T-helper 1 cell treated with Interleukin-12 subunit alpha and Interleukin-12 subunit beta and Interleukin-4 antibody, amounts not matched to agents 30 μg/mL and 1 μg/mL, for 36 hours (primary cell): ENCODE data around the gene KIAA1549.
"Not testable (repeated sequence)": the region's sequence is repeated elsewhere in the genome, so short reads cannot be mapped to it uniquely, and the experiment has no call there.

Experiments used
- H3K27ac Mint-ChIP-seq: one replicate; pipeline ENCODE4 v1.8.0; 2021; ENCODE audit warnings: mild to moderate bottlenecking, mixed read lengths
- H3K27me3 Mint-ChIP-seq: one replicate; pipeline ENCODE4 v1.8.0; 2021; ENCODE audit warnings: low read depth, mixed read lengths
- H3K36me3 Mint-ChIP-seq: one replicate; pipeline ENCODE4 v1.8.0; 2021; ENCODE audit warnings: low read depth, mixed read lengths
- H3K4me1 Mint-ChIP-seq: one replicate; pipeline ENCODE4 v1.8.0; 2021; ENCODE audit warnings: low read depth, mixed read lengths
- H3K4me3 Mint-ChIP-seq: one replicate; pipeline ENCODE4 v1.8.0; 2021; ENCODE audit warnings: mild to moderate bottlenecking, moderate library complexity, mixed read lengths
- H3K9me3 Mint-ChIP-seq: one replicate; pipeline ENCODE4 v1.8.0; 2021; ENCODE audit warnings: mixed read lengths

The KIAA1549 gene

DNA sequence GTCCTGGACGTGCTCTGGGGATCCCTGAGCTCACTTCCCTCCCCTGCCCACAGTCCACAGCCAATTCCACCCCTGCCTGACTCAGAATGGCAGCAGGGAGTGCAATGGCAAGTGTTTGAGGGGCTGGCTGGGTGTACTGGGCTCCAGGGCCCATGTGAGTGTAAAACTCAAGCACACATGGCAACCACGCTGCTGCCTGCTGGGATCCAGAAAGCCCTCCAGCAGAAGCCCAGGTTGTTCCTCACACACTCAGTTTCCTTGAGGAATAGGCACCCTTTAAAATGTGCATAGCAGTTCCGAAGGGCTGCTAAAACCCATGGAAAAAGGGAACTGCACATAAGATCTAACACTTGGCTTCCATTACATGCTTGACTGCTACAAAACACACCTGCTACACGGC is 171.8 kb downstream of the KIAA1549 start:
- Mint-ChIP-seq H3K9me3 (peaks cover 5% of the 10 kb centered on the region), H3K4me1 (peaks cover 16% of the 10 kb centered on the region), H3K4me3 (no peak overlapping the region), H3K27ac (no peak overlapping the region), H3K27me3 (peaks cover 4% of the 10 kb centered on the region), H3K36me3 (peaks cover 8% of the 10 kb centered on the region)

DNA sequence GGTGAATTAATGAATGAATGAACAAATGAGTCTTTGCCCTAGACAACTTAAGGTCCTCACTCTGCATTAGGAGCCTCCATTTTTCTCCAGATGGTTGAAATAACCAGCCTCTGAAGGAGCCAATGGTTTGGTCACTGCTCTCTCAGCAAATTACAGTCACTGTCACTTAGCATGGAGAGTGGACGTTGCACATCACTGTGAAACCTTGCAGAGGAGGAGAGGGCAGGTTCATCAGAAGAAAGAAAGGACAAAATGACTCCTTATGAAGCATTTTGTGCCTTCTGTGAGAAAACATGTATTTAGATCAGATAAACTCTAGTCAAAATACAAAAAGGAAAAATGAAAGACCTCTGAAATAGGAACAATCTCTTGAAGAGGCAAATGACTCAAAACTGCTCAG is 176.6 kb downstream of the KIAA1549 start:
- Mint-ChIP-seq H3K4me1 (peaks cover 5% of the 10 kb centered on the region), H3K9me3 (peaks cover 5% of the 10 kb centered on the region), H3K36me3 (peaks cover 8% of the 10 kb centered on the region), H3K27ac (no peak overlapping the region), H3K27me3 (no peaks in the 10 kb centered on the region), H3K4me3 (no peak overlapping the region)

- Mint-ChIP-seq H3K9me3 (no peaks in the 10 kb centered on the region), H3K36me3 (peaks cover 3% of the 10 kb centered on the region), H3K27me3 (peaks cover 4% of the 10 kb centered on the region), H3K4me3 (no peak overlapping the region), H3K4me1 (peaks cover 15% of the 10 kb centered on the region), H3K27ac (no peak overlapping the region)
Measured at GRCh38 chr7:138802706-138803105, 178.5 kb downstream of the KIAA1549 start.

GRCh38 chr7:138801256-138801655 is 179.9 kb downstream of the KIAA1549 start:
- Mint-ChIP-seq H3K36me3 (peaks cover 6% of the 10 kb centered on the region), H3K27me3 (peaks cover 4% of the 10 kb centered on the region)

DNA sequence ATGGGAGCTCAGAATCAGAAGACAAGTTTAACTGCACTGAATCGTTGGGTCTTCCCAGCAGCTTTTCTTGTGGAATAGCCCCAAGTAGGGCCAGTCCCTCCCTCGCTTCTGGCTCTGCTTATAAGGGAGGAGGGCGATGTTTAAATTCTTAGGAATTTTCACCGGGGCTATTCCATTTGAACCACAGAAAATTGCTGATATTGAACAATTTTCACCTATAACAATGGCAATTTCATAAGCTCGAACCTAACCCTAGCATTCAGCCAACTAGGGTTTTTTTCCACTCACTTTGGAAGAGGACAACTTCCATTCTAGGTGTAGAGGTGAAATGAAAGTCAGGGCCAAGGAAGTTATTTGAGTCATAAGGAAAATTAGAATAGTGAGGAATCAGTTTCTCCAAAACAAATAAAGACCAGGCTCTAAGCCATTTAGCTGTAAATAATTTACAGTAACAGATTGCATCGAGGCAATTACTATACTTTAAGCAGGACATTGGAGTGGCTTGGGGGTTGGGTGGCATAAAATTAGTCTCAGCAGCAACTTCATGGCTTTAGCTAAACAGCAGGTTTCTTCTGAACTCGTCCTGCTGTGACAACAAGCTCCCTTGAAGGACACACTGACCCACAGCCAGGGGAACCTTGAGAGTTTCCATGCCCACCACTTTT is 181.7 kb downstream of the KIAA1549 start:
- H3K27me3 Mint-ChIP-seq: peaks cover 4% of the 10 kb centered on the region

More at GRCh38 chr7:138801256-138801655, 179.9 kb downstream of the KIAA1549 start:
- no peaks in the 10 kb centered on the region for H3K9me3 Mint-ChIP-seq
- H3K4me3 Mint-ChIP-seq: no peak overlapping the region
- H3K4me1 Mint-ChIP-seq: peaks cover 26% of the 10 kb centered on the region
- H3K27ac Mint-ChIP-seq: no peak overlapping the region

GRCh38 chr7:138798836-138799235 is 182.4 kb downstream of the KIAA1549 start:
- Mint-ChIP-seq H3K9me3 (no peaks in the 10 kb centered on the region), H3K4me3 (peak overlapping the region; percentile 52), H3K36me3 (peaks cover 4% of the 10 kb centered on the region), H3K27me3 (peaks cover 4% of the 10 kb centered on the region), H3K27ac (no peak overlapping the region), H3K4me1 (peaks cover 27% of the 10 kb centered on the region)

More for the DNA sequence above, 181.7 kb downstream of the KIAA1549 start:
- Mint-ChIP-seq H3K27ac (no peak overlapping the region), H3K4me1 (peaks cover 25% of the 10 kb centered on the region), H3K36me3 (peaks cover 4% of the 10 kb centered on the region), H3K9me3 (no peaks in the 10 kb centered on the region), H3K4me3 (no peak overlapping the region)

DNA sequence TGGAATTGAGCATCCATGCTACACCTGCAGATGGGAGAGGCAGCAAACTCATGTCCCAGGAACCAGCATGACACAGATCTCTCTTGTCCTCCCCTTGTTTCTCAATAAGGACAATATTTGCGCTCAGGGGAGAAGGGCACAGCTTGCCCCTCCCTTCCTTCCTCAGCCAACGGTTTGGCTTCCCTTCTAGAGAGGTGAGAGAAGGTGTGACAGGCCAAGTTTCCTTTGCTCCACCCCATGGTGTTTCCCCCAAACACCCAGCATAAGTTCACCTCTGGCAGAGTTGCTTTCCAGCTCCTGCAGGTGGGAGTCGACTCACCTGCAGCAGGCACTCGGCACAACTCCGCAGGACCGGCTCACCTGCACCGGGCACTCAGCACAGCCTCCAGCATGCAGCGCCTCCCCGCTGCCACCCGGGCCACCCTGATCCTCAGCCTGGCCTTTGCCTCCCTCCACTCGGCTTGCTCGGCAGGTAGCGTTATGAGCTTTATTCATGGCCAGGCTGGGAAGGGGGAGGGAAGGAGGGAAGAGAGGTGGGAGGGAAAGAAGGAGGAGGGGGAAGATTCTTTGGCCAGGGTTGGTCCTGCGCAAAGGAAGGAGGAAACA is 183.4 kb downstream of the KIAA1549 start, which contains the start of the genes ATP6V0A4 and TMEM213:
Gene ATP6V0A4, minus strand, starts transcription at position 482 of the 606 bp plus-strand sequence. CDS start 26,949 bp downstream, outside the sequence.
Gene TMEM213, plus strand, starts transcription at position 280 of the 606 bp plus-strand sequence. Its CDS starts 111 bp downstream, at position 391.
- Mint-ChIP-seq H3K4me1 (peaks cover 27% of the 10 kb centered on the region), H3K9me3 (no peaks in the 10 kb centered on the region), H3K27me3 (peaks cover 4% of the 10 kb centered on the region), H3K27ac (peak within 1 kb of the TSS; percentile 13), H3K36me3 (peaks cover 4% of the 10 kb centered on the region), H3K4me3 (peak within 1 kb of the TSS; percentile 52)

GRCh38 chr7:138797046-138797445 is 184.1 kb downstream of the KIAA1549 start:
- H3K9me3 Mint-ChIP-seq, H3K4me3 Mint-ChIP-seq, H3K27me3 Mint-ChIP-seq, H3K36me3 Mint-ChIP-seq, H3K27ac Mint-ChIP-seq: not testable (repeated sequence)
- peaks cover 27% of the 10 kb centered on the region for H3K4me1 Mint-ChIP-seq

DNA sequence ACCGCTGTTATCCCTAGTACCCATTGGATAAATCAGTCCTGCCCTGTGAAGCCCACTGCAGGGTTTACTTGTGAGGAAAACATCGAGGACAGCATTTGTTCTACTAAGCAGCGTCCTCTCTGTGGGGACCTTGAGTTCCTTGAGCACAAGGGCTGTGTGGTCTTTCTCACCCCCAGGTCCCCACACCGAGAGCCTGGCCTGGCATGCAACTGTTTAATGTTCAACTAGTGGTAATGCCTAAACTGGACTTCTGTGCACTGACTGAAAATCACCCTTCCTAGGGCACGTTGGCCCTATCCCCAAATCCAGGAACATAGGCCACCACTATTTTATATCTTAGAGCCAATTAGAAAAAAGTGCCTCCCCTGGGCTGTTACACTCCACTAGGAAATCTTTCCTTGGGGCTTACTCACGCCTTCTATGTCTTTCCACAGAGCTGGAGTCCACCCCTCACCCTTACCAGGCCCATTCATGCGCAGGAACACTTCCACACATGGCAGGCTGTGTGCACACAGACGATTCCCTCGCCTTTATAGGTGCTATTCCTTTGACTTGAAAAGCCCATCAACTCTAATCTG is 185.1 kb downstream of the KIAA1549 start:
- no peak overlapping the region for H3K4me3 Mint-ChIP-seq
- H3K27ac Mint-ChIP-seq: no peak overlapping the region
- H3K36me3 Mint-ChIP-seq: peaks cover 4% of the 10 kb centered on the region
- peaks cover 7% of the 10 kb centered on the region for H3K27me3 Mint-ChIP-seq
- H3K9me3 Mint-ChIP-seq: no peaks in the 10 kb centered on the region
- H3K4me1 Mint-ChIP-seq: peaks cover 27% of the 10 kb centered on the region

DNA sequence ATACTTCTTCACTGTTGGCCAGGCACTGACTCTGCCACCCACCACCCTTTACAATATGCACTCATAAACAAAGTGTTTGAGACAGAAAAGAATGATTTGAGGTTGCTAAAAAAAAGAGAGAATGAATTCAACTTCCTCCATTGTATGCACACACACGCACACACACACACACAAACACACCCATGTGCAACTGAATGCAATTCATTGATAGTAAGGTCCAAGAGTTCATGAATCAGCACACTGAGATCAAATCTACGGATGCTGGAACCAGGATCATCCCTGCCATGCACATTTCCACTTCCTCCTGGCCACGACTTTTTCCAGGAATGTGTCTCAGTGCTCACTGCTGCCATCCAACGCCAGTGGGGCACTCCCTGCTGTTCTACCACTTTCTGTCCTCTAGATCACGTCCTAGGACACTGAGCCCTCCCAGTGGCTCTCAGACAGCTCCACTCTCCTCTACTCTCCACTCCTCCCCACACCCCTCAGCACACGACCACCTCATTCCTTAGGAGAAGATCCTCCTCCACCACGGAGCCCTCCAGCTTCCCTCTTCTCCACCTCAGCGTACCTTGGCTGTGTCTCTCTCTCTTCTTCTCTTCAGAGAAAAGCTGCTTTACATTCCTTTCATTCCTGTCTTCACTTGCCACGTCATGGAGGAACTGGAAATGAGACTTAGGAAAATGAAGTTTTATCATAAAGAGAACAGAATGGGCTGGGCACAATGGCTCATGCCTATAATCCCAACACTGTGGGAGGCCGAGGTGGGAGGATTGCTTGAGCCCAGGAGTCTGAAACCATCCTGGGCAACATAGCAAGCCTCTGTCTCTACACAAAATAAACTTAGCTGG is 195.4 kb downstream of the KIAA1549 start:
- Mint-ChIP-seq H3K27me3 (peaks cover 16% of the 10 kb centered on the region), H3K4me1 (peaks cover 3% of the 10 kb centered on the region), H3K27ac (no peak overlapping the region), H3K36me3 (no peaks in the 10 kb centered on the region), H3K4me3 (no peak overlapping the region), H3K9me3 (peaks cover 30% of the 10 kb centered on the region)

GRCh38 chr7:138784692-138785091 is 196.5 kb downstream of the KIAA1549 start:
- no peaks in the 10 kb centered on the region for H3K36me3 Mint-ChIP-seq
- peaks cover 30% of the 10 kb centered on the region for H3K9me3 Mint-ChIP-seq
- peaks cover 3% of the 10 kb centered on the region for H3K4me1 Mint-ChIP-seq
- peaks cover 16% of the 10 kb centered on the region for H3K27me3 Mint-ChIP-seq
- H3K27ac Mint-ChIP-seq: no peak overlapping the region
- H3K4me3 Mint-ChIP-seq: no peak overlapping the region
